ENCODE measurements around the gene RAB19. TPM values are rescaled to one million over a fixed set of nuclear protein-coding genes. Genes with fewer than 3 reads are reported as not detected.

Gene RAB19
- total and polyA plus RNA-seq, 2 of the 13 experiments (the other 11 are each of a cell fraction or from before 2014, with no cell fraction given), result 0.31 TPM; not detected in 1

- 0 out of 2 replicates have a peak, but pooled peaks have one; percentile 49 for TF ChIP-seq DZIP1 (CRISPR knock-in tag; IDR thresholded peaks at IDR 0.05)
- no peak for TF ChIP-seq CEBPG (CRISPR knock-in tag; IDR thresholded peaks at IDR 0.05)
- peak; percentile 62; the same call in 1 of the 2 replicates for TF ChIP-seq UBTF (CRISPR knock-in tag; IDR thresholded peaks at IDR 0.05)
- 0 out of 2 replicates have a peak, but pooled peaks have one; percentile 24 for TF ChIP-seq ZNF451 (CRISPR knock-in tag; IDR thresholded peaks at IDR 0.05)
- no peak for TF ChIP-seq FOXP1 (IDR thresholded peaks at IDR 0.05)
- no peak for TF ChIP-seq FOXP1 (CRISPR knock-in tag; IDR thresholded peaks at IDR 0.05)
- peak; percentile 24; the same call in 1 of the 2 replicates for TF ChIP-seq ZNF839 (CRISPR knock-in tag; IDR thresholded peaks at IDR 0.05; ENCODE audit: borderline replicate concordance)
- TF ChIP-seq KAT7 (CRISPR knock-in tag; IDR thresholded peaks at IDR 0.05; ENCODE audit: borderline replicate concordance), result peak; percentile 61; the same call in 1 of the 2 replicates
- TF ChIP-seq CHCHD3 (CRISPR knock-in tag; IDR thresholded peaks at IDR 0.05), result peak; percentile 65; the same call in 1 of the 2 replicates
- TF ChIP-seq TCF12 (IDR thresholded peaks at IDR 0.05), result no peak
- TF ChIP-seq TCF12 (CRISPR knock-in tag; IDR thresholded peaks at IDR 0.05), result no peak
- peak; percentile 71; the same call in 1 of the 2 replicates for TF ChIP-seq ARNTL (CRISPR knock-in tag; IDR thresholded peaks at IDR 0.05)
- peak; percentile 66; the same call in 1 of the 2 replicates for TF ChIP-seq TAF1 (CRISPR knock-in tag; IDR thresholded peaks at IDR 0.05)
- TF ChIP-seq ZNF878 (CRISPR knock-in tag; IDR thresholded peaks at IDR 0.05), result no peak
- no peak for TF ChIP-seq NR2F6 (IDR thresholded peaks at IDR 0.05)
- TF ChIP-seq NR2F6 (CRISPR knock-in tag; IDR thresholded peaks at IDR 0.05), result peak; percentile 46; the same call in 1 of the 2 replicates
- peak; percentile 87 for TF ChIP-seq NR2C2 (CRISPR knock-in tag; IDR thresholded peaks at IDR 0.05; ENCODE audit: borderline replicate concordance)
- no peak for TF ChIP-seq SP4 (CRISPR knock-in tag; IDR thresholded peaks at IDR 0.05)
- peak; percentile 86 for TF ChIP-seq ZFX (CRISPR knock-in tag; IDR thresholded peaks at IDR 0.05; ENCODE audit: low read depth)
- no peak for TF ChIP-seq ZNF615 (CRISPR knock-in tag; IDR thresholded peaks at IDR 0.05; ENCODE audit: borderline replicate concordance)
- no peak for TF ChIP-seq SOX13 (IDR thresholded peaks at IDR 0.05)
- peak in 1 of 2 experiments; percentile 18; a peak in 1 of 4 replicates for TF ChIP-seq SOX13 (CRISPR knock-in tag; conservative IDR thresholded peaks at IDR 0.05 in 1 of 2, IDR thresholded peaks at IDR 0.05 in 1 of 2)
- TF ChIP-seq ZNF614 (CRISPR knock-in tag; IDR thresholded peaks at IDR 0.05; ENCODE audit: borderline replicate concordance), result peak; percentile 38; the same call in 1 of the 2 replicates
- TF ChIP-seq SIX4 (CRISPR knock-in tag; IDR thresholded peaks at IDR 0.05), result peak; percentile 25; the same call in 1 of the 2 replicates
- no peak for TF ChIP-seq CENPX (CRISPR knock-in tag; IDR thresholded peaks at IDR 0.05)
- no peak for TF ChIP-seq SMAD3 (CRISPR knock-in tag; IDR thresholded peaks at IDR 0.05)
- TF ChIP-seq, protein P1, sequence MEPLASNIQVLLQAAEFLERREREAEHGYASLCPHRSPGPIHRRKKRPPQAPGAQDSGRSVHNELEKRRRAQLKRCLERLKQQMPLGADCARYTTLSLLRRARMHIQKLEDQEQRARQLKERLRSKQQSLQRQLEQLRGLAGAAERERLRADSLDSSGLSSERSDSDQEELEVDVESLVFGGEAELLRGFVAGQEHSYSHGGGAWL (CRISPR knock-in tag; IDR thresholded peaks at IDR 0.05), result no peak
These were observed 5.8 kb upstream of the RAB19 start, which contains the start of gene SLC37A3 (continued) for GRCh38 chr7:140397784-140398750.

All from HepG2 (cell line).